Activated naive CD4-positive, alpha-beta T cell treated with anti-CD3 and anti-CD28 coated beads, Interleukin-2, amount 50 U/mL, for 16 hours (primary cell): ENCODE data around the gene GCK.
"Not testable (repeated sequence)": the region's sequence is repeated elsewhere in the genome, so short reads cannot be mapped to it uniquely, and the experiment has no call there.

Source experiments
- DNase-seq: peaks from one replicate; pipeline ENCODE4 v3.0.0-alpha.2; 2020

Gene GCK

GRCh38 chr7:44139311-44140010, 49.8 kb downstream of the GCK start:
- DNase-seq = no peak

- DNase-seq = no peak
These were observed 50.5 kb downstream of the GCK start for GRCh38 chr7:44138698-44139097.

- DNase-seq = no peak
These were observed 52.5 kb downstream of the GCK start for GRCh38 chr7:44136731-44137130.

- DNase-seq = no peak
These were observed 54.2 kb downstream of the GCK start for GRCh38 chr7:44134943-44135628.

- DNase-seq = no peak
These were observed 55.9 kb downstream of the GCK start for GRCh38 chr7:44133295-44133694.

GRCh38 chr7:44132039-44132438, 57.2 kb downstream of the GCK start:
- DNase-seq = no peak

- DNase-seq = no peak
These were observed 57.8 kb downstream of the GCK start for GRCh38 chr7:44131173-44132029.

- DNase-seq = no peak
These were observed 60.3 kb downstream of the GCK start for GRCh38 chr7:44128721-44129582.

- DNase-seq = no peak
These were observed 62.1 kb downstream of the GCK start for GRCh38 chr7:44127161-44127560.

- DNase-seq = not testable (repeated sequence)
These were observed 62.7 kb downstream of the GCK start for GRCh38 chr7:44126574-44126973.

GRCh38 chr7:44124822-44125202, 64.4 kb downstream of the GCK start:
- DNase-seq = no peak

GRCh38 chr7:44123190-44124003, 65.8 kb downstream of the GCK start, which contains the start of gene POLD2:
TSS of gene POLD2 (minus strand) at chr7:44123548. CDS start at chr7:44122053, 1,495 bp downstream.
- DNase-seq = peak; percentile 99

- no peak for DNase-seq
These were observed 66.7 kb downstream of the GCK start for GRCh38 chr7:44122529-44122928.

- no peak for DNase-seq
These were observed 67.3 kb downstream of the GCK start for GRCh38 chr7:44121761-44122420.

GRCh38 chr7:44120395-44120794, 68.8 kb downstream of the GCK start:
- no peak for DNase-seq

- no peak for DNase-seq
These were observed 69.3 kb downstream of the GCK start for GRCh38 chr7:44119829-44120380.

- no peak for DNase-seq
These were observed 71.3 kb downstream of the GCK start for GRCh38 chr7:44117801-44118429.

GRCh38 chr7:44116789-44117666, 72.2 kb downstream of the GCK start:
- DNase-seq = no peak

- no peak for DNase-seq
These were observed 73.0 kb downstream of the GCK start for GRCh38 chr7:44116087-44116788.
